H1 (cell line): ENCODE results near the gene DENND6B. TPM values are rescaled to one million over a fixed set of nuclear protein-coding genes. Genes with fewer than 3 reads are reported as not detected.

ENCODE experiments used
- BACH1 ChIP-seq: IDR thresholded peaks from 2 replicates; pipeline ENCODE4 v1.6.1; 2012; ENCODE audit warnings: low read length, improper control_type of control experiment
- CHD7 ChIP-seq: fragments of 300-600 bp; sonication (generic); IDR thresholded peaks from 2 replicates; pipeline ENCODE4 v1.7.1; 2012; ENCODE audit warnings: low read length, moderate library complexity, mild to moderate bottlenecking, inconsistent platforms; ENCODE audit not compliant: insufficient replicate concordance
- EP300 ChIP-seq, 2 experiments: IDR thresholded peaks; 1 replicate in 1 of 2; 2 replicates in 1 of 2; pipeline ENCODE4 v1.6.1; 2011 to 2012; ENCODE audit warnings: low read depth in 2 of 2, low read length in 2 of 2, mild to moderate bottlenecking in 2 of 2, borderline replicate concordance in 1 of 2, inconsistent platforms in 1 of 2, moderate library complexity in 1 of 2
- HDAC2 ChIP-seq, 2 experiments: fragments of 300-600 bp in 1 of 2; sonication (generic) in 1 of 2; IDR thresholded peaks; 2 replicates each; pipeline ENCODE4 v1.6.1; 2011 to 2012; ENCODE audit warnings: low read depth in 2 of 2, low read length in 2 of 2, mild to moderate bottlenecking in 2 of 2, moderate library complexity in 2 of 2, borderline replicate concordance in 1 of 2, inconsistent platforms in 1 of 2
- RNF2 ChIP-seq: fragments of 200-900, 300-1000 bp; sonication (generic); IDR thresholded peaks from 2 replicates; pipeline ENCODE4 v1.7.1; 2016; ENCODE audit warnings: borderline replicate concordance, low read depth, mild to moderate bottlenecking, antibody characterized with exemption, low read length; ENCODE audit not compliant: poor library complexity, severe bottlenecking; ENCODE audit errors: missing control alignments
- TAF7 ChIP-seq: optimal IDR thresholded peaks from 2 replicates; pipeline ENCODE3; 2011; ENCODE audit warnings: low read depth, mild to moderate bottlenecking, inconsistent platforms, low read length, moderate library complexity, borderline replicate concordance
- polyA plus RNA-seq, 7 experiments: library from polyadenylated mRNA; depleted of rRNA in 3 of 7; stranded (reverse) in 5 of 7; unstranded in 2 of 7; fragments of >200 nt in 5 of 7; fragments of 200-250 nt in 2 of 7; gene quantifications; 1 replicate in 5 of 7; 2 replicates in 1 of 7; 4 replicates in 1 of 7; pipeline versions ENCODE4 v1.2.1 to v1.2.3, GENCODE V29; 2011 to 2013; ENCODE audit warnings: missing spikeins in 2 of 7, mixed read lengths in 2 of 7
- total RNA-seq: library from RNA; stranded (reverse); fragmentation: NEBNext Ultra II Directional; extraction: Animal tissue kit (Norgen Biotek cat#: 25700); gene quantifications from 2 replicates; pipeline ENCODE4 v1.2.1, GENCODE V29; 2021

The DENND6B gene
- total and polyA plus RNA-seq, 2 of the 8 experiments (the other 6 are each of a cell fraction or from before 2014, with no cell fraction given): 1.1 to 1.9 TPM

GRCh38 chr22:50361688-50362087 lies 34.9 kb upstream of the DENND6B start (continued):
- no peak for TF ChIP-seq CHD7
- no peak for TF ChIP-seq EP300 (IDR thresholded peaks at IDR 0.05; ENCODE audit: borderline replicate concordance in 1 of 2, low read depth in 2 of 2, low read length in 2 of 2)
- no peak for TF ChIP-seq BACH1
- no peak for TF ChIP-seq HDAC2 (IDR thresholded peaks at IDR 0.05; ENCODE audit: borderline replicate concordance in 1 of 2, low read depth in 2 of 2, low read length in 2 of 2)
- no peak for TF ChIP-seq TAF7
- no peak for TF ChIP-seq RNF2
